ENCODE measurements around the gene SMIM22.

SMIM22 gene

GRCh38 chr16:4788910-4789309 is 6.3 kb upstream of the SMIM22 start:
- peak overlapping the region; percentile 41 for H3K27ac ChIP-seq
- TF ChIP-seq, protein P1, sequence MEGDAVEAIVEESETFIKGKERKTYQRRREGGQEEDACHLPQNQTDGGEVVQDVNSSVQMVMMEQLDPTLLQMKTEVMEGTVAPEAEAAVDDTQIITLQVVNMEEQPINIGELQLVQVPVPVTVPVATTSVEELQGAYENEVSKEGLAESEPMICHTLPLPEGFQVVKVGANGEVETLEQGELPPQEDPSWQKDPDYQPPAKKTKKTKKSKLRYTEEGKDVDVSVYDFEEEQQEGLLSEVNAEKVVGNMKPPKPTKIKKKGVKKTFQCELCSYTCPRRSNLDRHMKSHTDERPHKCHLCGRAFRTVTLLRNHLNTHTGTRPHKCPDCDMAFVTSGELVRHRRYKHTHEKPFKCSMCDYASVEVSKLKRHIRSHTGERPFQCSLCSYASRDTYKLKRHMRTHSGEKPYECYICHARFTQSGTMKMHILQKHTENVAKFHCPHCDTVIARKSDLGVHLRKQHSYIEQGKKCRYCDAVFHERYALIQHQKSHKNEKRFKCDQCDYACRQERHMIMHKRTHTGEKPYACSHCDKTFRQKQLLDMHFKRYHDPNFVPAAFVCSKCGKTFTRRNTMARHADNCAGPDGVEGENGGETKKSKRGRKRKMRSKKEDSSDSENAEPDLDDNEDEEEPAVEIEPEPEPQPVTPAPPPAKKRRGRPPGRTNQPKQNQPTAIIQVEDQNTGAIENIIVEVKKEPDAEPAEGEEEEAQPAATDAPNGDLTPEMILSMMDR (conservative IDR thresholded peaks at IDR 0.05): no peak

DNA sequence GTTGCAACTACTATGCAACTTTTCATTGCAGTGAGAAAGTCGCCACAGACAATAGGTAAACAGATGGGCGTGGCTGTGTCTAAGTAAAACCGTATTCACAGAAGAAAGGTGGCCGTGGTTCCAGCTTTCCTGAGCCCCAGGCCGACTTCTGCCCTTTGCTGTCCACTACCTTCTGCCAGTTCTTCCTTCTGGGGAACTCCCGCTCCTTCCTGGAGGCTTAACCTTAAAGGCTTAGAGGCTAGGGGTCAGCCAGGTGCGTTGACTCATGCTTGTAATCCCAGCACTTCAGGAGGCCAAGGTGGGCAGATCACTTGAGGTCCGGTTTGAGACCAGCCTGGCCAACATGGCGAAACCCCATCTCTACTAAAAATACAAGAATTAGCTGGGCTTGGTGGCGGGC is 4.9 kb upstream of the SMIM22 start:
- H3K27ac ChIP-seq: no peak overlapping the region
- TF ChIP-seq, protein P1 (conservative IDR thresholded peaks at IDR 0.05): no peak

- TF ChIP-seq, protein P1 (conservative IDR thresholded peaks at IDR 0.05): no peak
- no peak overlapping the region for H3K27ac ChIP-seq
Observed at GRCh38 chr16:4790871-4791270, 4.3 kb upstream of the SMIM22 start.

DNA sequence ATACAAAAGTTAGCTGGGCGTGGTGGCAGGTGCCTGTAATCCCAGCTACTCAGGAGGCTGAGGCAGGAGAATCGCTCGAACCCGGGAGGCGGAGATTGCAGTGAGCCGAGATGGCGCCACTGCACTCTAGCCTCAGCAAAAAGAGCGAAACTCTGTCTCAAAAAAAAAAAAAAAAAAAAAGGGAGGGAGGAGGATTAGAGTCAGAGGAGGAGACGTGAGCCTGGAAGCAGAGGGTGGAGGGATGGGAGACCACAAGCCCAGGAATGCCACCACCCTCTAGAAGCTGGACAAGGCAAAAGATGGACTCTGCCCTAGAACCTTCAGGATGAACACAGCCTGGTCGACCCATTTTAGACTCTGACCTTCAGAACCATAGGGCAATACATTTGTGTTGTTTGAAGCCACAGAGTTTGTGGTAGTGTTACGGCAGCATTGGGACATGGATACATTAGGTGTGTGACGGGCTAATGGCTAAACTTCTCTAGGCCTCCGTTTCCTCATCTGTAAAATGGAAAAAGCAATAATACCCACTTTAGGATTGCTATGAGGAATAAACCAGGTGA is 2.1 kb upstream of the SMIM22 start:
- H3K27ac ChIP-seq: no peak overlapping the region
- TF ChIP-seq, protein P1 (conservative IDR thresholded peaks at IDR 0.05): no peak

DNA sequence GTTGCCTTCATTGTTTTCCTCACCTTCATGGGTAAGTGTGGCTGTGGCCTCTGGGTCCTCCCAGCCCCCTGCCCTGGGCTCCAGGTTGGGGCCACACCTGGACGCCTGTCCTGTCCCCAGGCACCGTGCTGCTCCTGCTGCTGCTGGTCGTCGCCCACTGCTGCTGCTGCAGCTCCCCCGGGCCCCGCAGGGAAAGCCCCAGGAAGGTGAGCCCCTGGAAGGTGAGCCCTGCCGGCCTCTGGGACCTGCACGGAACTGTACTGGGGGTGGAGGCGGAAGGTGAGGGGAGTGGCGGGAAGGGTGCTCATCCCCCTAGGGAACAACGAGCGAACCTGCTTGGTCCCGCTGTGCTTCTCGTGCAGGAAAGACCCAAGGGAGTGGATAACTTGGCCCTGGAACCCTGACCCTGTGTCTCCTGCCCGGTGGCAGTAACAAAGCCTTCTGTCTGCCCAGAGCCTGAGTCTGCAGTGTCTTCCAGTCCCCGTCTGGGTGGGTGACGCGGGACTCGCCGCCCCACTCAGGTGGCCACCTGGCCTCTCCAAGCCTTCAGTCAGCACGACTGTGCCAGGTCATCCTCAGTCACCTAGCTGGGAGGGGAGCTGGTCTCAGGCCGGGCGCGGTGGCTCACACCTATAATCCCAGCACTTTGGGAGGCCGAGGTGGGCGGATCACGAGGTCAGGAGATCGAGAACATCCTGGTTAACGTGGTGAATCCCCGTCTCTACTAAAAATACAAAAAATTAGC is 831 bp downstream of the SMIM22 start:
- H3K27ac ChIP-seq: no peak overlapping the region
- TF ChIP-seq, protein P1 (conservative IDR thresholded peaks at IDR 0.05): no peak

- TF ChIP-seq, protein P1 (conservative IDR thresholded peaks at IDR 0.05): no peak
- no peak overlapping the region for H3K27ac ChIP-seq
Observed at GRCh38 chr16:4796982-4797804, 2.0 kb downstream of the SMIM22 start.

DNA sequence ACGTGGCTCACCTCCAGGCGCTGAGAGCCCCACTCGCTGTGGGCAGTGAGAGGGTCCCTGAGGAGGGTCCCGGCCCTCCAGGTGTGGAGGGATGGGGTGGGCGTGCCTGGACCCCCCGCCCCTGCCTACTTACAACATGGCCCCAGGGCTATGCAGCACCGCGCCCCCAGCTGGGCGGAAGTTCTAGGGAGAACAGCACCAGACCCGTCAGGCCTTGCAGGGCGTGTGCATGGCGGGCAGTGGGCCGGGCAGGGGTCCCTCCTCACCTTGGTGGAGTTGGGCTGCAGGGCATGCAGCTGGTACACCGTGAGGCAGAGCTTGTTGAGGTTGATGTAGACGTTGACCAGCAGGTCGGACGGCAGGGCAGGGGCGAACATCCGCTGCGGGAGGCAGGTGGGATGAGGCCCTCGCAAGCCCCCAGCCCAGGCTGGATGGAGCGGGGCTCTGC is 2.7 kb downstream of the SMIM22 start:
- TF ChIP-seq, protein P1 (conservative IDR thresholded peaks at IDR 0.05): no peak
- no peak overlapping the region for H3K27ac ChIP-seq
